Naive thymus-derived CD8-positive, alpha-beta T cell (primary cell): ENCODE results near the gene ALKBH5. TPM values are rescaled to one million over a fixed set of nuclear protein-coding genes. Genes with fewer than 3 reads are reported as not detected.

Source experiments
- ATAC-seq, 2 donors: fragments of 150-1000 bp; cut with Tn5 transposase in 1 of 2; sonication (Bioruptor Pico), chemical (Tn5 transposase) in 1 of 2; 1 replicate in 1 of 2; 2 replicates in 1 of 2; pipeline ENCODE4 v1.10.0; 2021; ENCODE audit warnings: mild to moderate bottlenecking in 2 of 2, moderate library complexity in 2 of 2
- POLR2A ChIA-PET: fragments of 350-600 bp; sonication (Branson Sonifier 250); formaldehyde crosslinking; loops from one replicate; lab custom pipeline; 2021; ENCODE audit warnings: antibody characterized with exemption; lab: Charles Lee
- DNase-seq, 10 donors: peaks; one replicate each; pipeline versions ENCODE4 v3.0.0 to v3.0.0-alpha.2; 2020 to 2022
- H3K27ac Mint-ChIP-seq, 10 donors: one replicate each; pipeline ENCODE4 v1.8.0; 2020 to 2022; ENCODE audit warnings: mild to moderate bottlenecking in 10 of 10, mixed read lengths in 10 of 10, moderate library complexity in 4 of 10, inconsistent platforms in 1 of 10
- H3K27me3 Mint-ChIP-seq, 5 donors: one replicate each; pipeline ENCODE4 v1.8.0; 2021 to 2022; ENCODE audit warnings: mixed read lengths in 5 of 5
- H3K36me3 Mint-ChIP-seq, 3 donors: one replicate each; pipeline ENCODE4 v1.8.0; 2020 to 2022; ENCODE audit warnings: mixed read lengths in 3 of 3, mild to moderate bottlenecking in 2 of 3, inconsistent platforms in 1 of 3
- H3K4me1 Mint-ChIP-seq, 4 donors: one replicate each; pipeline ENCODE4 v1.8.0; 2021 to 2022; ENCODE audit warnings: mixed read lengths in 4 of 4
- H3K4me3 Mint-ChIP-seq, 10 donors: one replicate each; pipeline ENCODE4 v1.8.0; 2020 to 2022; ENCODE audit warnings: mild to moderate bottlenecking in 10 of 10, mixed read lengths in 10 of 10, moderate library complexity in 6 of 10, inconsistent platforms in 1 of 10
- H3K9me3 Mint-ChIP-seq, 9 donors: one replicate each; pipeline ENCODE4 v1.8.0; 2020 to 2022; ENCODE audit warnings: mixed read lengths in 9 of 9, mild to moderate bottlenecking in 3 of 9, inconsistent platforms in 1 of 9, moderate library complexity in 1 of 9
- polyA plus RNA-seq, 3 donors: library from polyadenylated mRNA; unstranded; fragments of 300-500 nt; fragmentation: Illumina TruSeq; gene quantifications; one replicate each; pipeline ENCODE4 v1.2.3, GENCODE V29; 2021
- total RNA-seq, 8 experiments: library from RNA in 2 of 8; stranded (reverse) in 2 of 8; gene quantifications; one replicate each; pipeline ENCODE4 v1.2.3 and lab custom pipeline; 2021 to 2026

The ALKBH5 gene
- total and polyA plus RNA-seq, 5 experiments from 2014 or later: 109 to 148 (median 125) TPM

- DNase-seq (no peak), ATAC-seq (no peak)
- H3K4me3 Mint-ChIP-seq: peak overlapping the region in 4 of 10 donors; percentile 92 to 98 (median 96)
Measured at GRCh38 chr17:18181358-18181757, 2.3 kb upstream of the ALKBH5 start.

GRCh38 chr17:18182110-18182977, 1.3 kb upstream of the ALKBH5 start:
- Mint-ChIP-seq H3K4me1 (peaks cover 15 to 41% (median 38%) of the 10 kb centered on the region in 4 donors), H3K4me3 (peak overlapping the region; percentile 92 to 98 (median 94)), H3K9me3 (no peaks in the 10 kb centered on the region), H3K36me3 (peaks cover 0 to 15% (median 0%) of the 10 kb centered on the region in 3 donors), H3K27ac (peak overlapping the region; percentile 95 to 99 (median 98)), H3K27me3 (peaks cover 0 to 3% (median 0%) of the 10 kb centered on the region in 5 donors)
- POLR2A ChIA-PET: interaction anchor here (0.7 to 4.4 kb wide), 13 partner anchors 10 to 206 kb away, joined by 3 to 29 read pairs (median 6); partner anchors contain the start of genes MIEF2 and SHMT1
- ATAC-seq (no peak), DNase-seq (peak in 2 of 10 donors; percentile 6 to 12)

More at GRCh38 chr17:18181358-18181757, 2.3 kb upstream of the ALKBH5 start:
- Mint-ChIP-seq H3K9me3 (no peaks in the 10 kb centered on the region), H3K27me3 (peaks cover 0 to 3% (median 0%) of the 10 kb centered on the region in 5 donors), H3K27ac (peak overlapping the region in 9 of 10 donors; percentile 97 to 99 (median 98)), H3K4me1 (peaks cover 7 to 31% (median 28%) of the 10 kb centered on the region in 4 donors), H3K36me3 (peaks cover 0 to 7% (median 0%) of the 10 kb centered on the region in 3 donors)
- POLR2A ChIA-PET: interaction anchor here (1.6 to 2.2 kb wide), 2 partner anchors 11 to 21 kb away, joined by 4 to 8 read pairs; no protein-coding TSS in a partner anchor

GRCh38 chr17:18182978-18183333, 672 bp upstream of the ALKBH5 start:
- H3K9me3 Mint-ChIP-seq: no peaks in the 10 kb centered on the region
- peak overlapping the region; percentile 95 to 99 (median 98) for H3K27ac Mint-ChIP-seq
- H3K27me3 Mint-ChIP-seq: peaks cover 0 to 3% (median 0%) of the 10 kb centered on the region in 5 donors
- POLR2A ChIA-PET: interaction anchor here (0.7 to 4.4 kb wide), 13 partner anchors 10 to 206 kb away, joined by 3 to 29 read pairs (median 6); partner anchors contain the start of genes MIEF2 and SHMT1
- H3K4me1 Mint-ChIP-seq: peaks cover 19 to 47% (median 44%) of the 10 kb centered on the region in 4 donors
- DNase-seq (peak in 6 of 10 donors; percentile 65 to 91 (median 76)), ATAC-seq (peak; percentile 42 to 53)
- peak overlapping the region; percentile 92 to 98 (median 94) for H3K4me3 Mint-ChIP-seq
- peaks cover 0 to 21% (median 0%) of the 10 kb centered on the region in 3 donors for H3K36me3 Mint-ChIP-seq

- POLR2A ChIA-PET: interaction anchor here (0.7 to 4.4 kb wide), 20 partner anchors 8 to 179 kb away, joined by 3 to 29 read pairs (median 5); partner anchors contain the start of genes FLII, MIEF2, SHMT1 and SMCR8
- Mint-ChIP-seq H3K36me3 (peaks cover 0 to 33% (median under 1%) of the 10 kb centered on the region in 3 donors), H3K4me3 (peak overlapping the region; percentile 92 to 98 (median 96)), H3K4me1 (peaks cover 26 to 59% (median 55%) of the 10 kb centered on the region in 4 donors), H3K27ac (peak overlapping the region; percentile 70 to 98 (median 97)), H3K27me3 (peaks cover 0 to 3% (median 0%) of the 10 kb centered on the region in 5 donors), H3K9me3 (no peaks in the 10 kb centered on the region)
- ATAC-seq: peak; percentile 16 to 24
- DNase-seq: peak; percentile 50 to 87 (median 77)
Measured at GRCh38 chr17:18184143-18185031, 759 bp downstream of the ALKBH5 start.

- peak overlapping the region; percentile 92 to 98 (median 96) for H3K4me3 Mint-ChIP-seq
- peaks cover 0 to 41% (median 2%) of the 10 kb centered on the region in 3 donors for H3K36me3 Mint-ChIP-seq
- ATAC-seq: no peak
- POLR2A ChIA-PET: interaction anchor here (0.6 to 4.4 kb wide), 2 partner anchors 33 to 171 kb away, joined by 5 to 29 read pairs; no protein-coding TSS in a partner anchor
- H3K27me3 Mint-ChIP-seq: peaks cover 0 to 3% (median 0%) of the 10 kb centered on the region in 5 donors
- peak overlapping the region in 9 of 10 donors; percentile 66 to 98 (median 96) for H3K27ac Mint-ChIP-seq
- DNase-seq: no peak
- no peaks in the 10 kb centered on the region for H3K9me3 Mint-ChIP-seq
- H3K4me1 Mint-ChIP-seq: peaks cover 31 to 67% (median 65%) of the 10 kb centered on the region in 4 donors
Measured at GRCh38 chr17:18185391-18185790, 1.8 kb downstream of the ALKBH5 start.

- DNase-seq: no peak
- Mint-ChIP-seq H3K4me1 (peaks cover 35 to 74% (median 72%) of the 10 kb centered on the region in 4 donors), H3K36me3 (peaks cover 0 to 47% (median 2%) of the 10 kb centered on the region in 3 donors), H3K27ac (peak overlapping the region in 9 of 10 donors; percentile 73 to 98 (median 96)), H3K9me3 (no peaks in the 10 kb centered on the region), H3K4me3 (peak overlapping the region; percentile 92 to 98 (median 96)), H3K27me3 (peaks cover 0 to 3% (median 0%) of the 10 kb centered on the region in 5 donors)
- POLR2A ChIA-PET: interaction anchor here (0.6 to 4.4 kb wide), 3 partner anchors 10 to 172 kb away, joined by 3 to 29 read pairs (median 5); no protein-coding TSS in a partner anchor
- no peak for ATAC-seq
Measured at GRCh38 chr17:18185832-18186626, 2.4 kb downstream of the ALKBH5 start.

GRCh38 chr17:18186627-18186982, 3.0 kb downstream of the ALKBH5 start:
- peak overlapping the region; percentile 92 to 98 (median 96) for H3K4me3 Mint-ChIP-seq
- DNase-seq: no peak
- peaks cover 39 to 80% (median 78%) of the 10 kb centered on the region in 4 donors for H3K4me1 Mint-ChIP-seq
- no peaks in the 10 kb centered on the region for H3K9me3 Mint-ChIP-seq
- peaks cover 0 to 3% (median 0%) of the 10 kb centered on the region in 5 donors for H3K27me3 Mint-ChIP-seq
- POLR2A ChIA-PET: interaction anchor here (0.9 kb wide), 1 partner anchor 9 kb away, joined by 3 read pairs; no protein-coding TSS in a partner anchor
- peak overlapping the region in 8 of 10 donors; percentile 73 to 98 (median 92) for H3K27ac Mint-ChIP-seq
- H3K36me3 Mint-ChIP-seq: peaks cover 0 to 52% (median 2%) of the 10 kb centered on the region in 3 donors
- ATAC-seq: no peak

- H3K27me3 Mint-ChIP-seq: peaks cover 0 to 3% (median 0%) of the 10 kb centered on the region in 5 donors
- POLR2A ChIA-PET: no interaction called here
- ATAC-seq (no peak), DNase-seq (no peak)
- H3K27ac Mint-ChIP-seq: peak overlapping the region; percentile 1 to 98 (median 81)
- H3K4me1 Mint-ChIP-seq: peaks cover 39 to 80% (median 78%) of the 10 kb centered on the region in 4 donors
- peak overlapping the region; percentile 92 to 98 (median 96) for H3K4me3 Mint-ChIP-seq
- peaks cover 0 to 52% (median 2%) of the 10 kb centered on the region in 3 donors for H3K36me3 Mint-ChIP-seq
- no peaks in the 10 kb centered on the region for H3K9me3 Mint-ChIP-seq
Measured at GRCh38 chr17:18187226-18187625, 3.6 kb downstream of the ALKBH5 start.

GRCh38 chr17:18187821-18188761, 4.5 kb downstream of the ALKBH5 start:
- peaks cover 0 to 3% (median 0%) of the 10 kb centered on the region in 5 donors for H3K27me3 Mint-ChIP-seq
- ATAC-seq: no peak
- H3K27ac Mint-ChIP-seq: peak overlapping the region; percentile 3 to 98 (median 74)
- peaks cover 39 to 79% (median 76%) of the 10 kb centered on the region in 4 donors for H3K4me1 Mint-ChIP-seq
- DNase-seq: no peak
- no peaks in the 10 kb centered on the region for H3K9me3 Mint-ChIP-seq
- POLR2A ChIA-PET: interaction anchor here (1.1 kb wide), 1 partner anchor 30 kb away, joined by 3 read pairs; no protein-coding TSS in a partner anchor
- H3K4me3 Mint-ChIP-seq: peak overlapping the region; percentile 92 to 98 (median 96)
- H3K36me3 Mint-ChIP-seq: peaks cover 0 to 55% (median 2%) of the 10 kb centered on the region in 3 donors
